H1 (cell line): ENCODE measurements around the gene ARL5C. TPM values are rescaled to one million over a fixed set of nuclear protein-coding genes. Genes with fewer than 3 reads are reported as not detected.

Source experiments
- CBX8 ChIP-seq: fragments of 300-800, 300-1000 bp; sonication (generic); IDR thresholded peaks from 2 replicates; pipeline ENCODE4 v1.7.1; 2016; ENCODE audit warnings: low read depth, low read length, borderline replicate concordance
- EP300 ChIP-seq, 2 experiments: IDR thresholded peaks; 1 replicate in 1 of 2; 2 replicates in 1 of 2; pipeline ENCODE4 v1.6.1; 2011 to 2012; ENCODE audit warnings: low read depth in 2 of 2, low read length in 2 of 2, mild to moderate bottlenecking in 2 of 2, borderline replicate concordance in 1 of 2, inconsistent platforms in 1 of 2, moderate library complexity in 1 of 2
- KDM4A ChIP-seq: IDR thresholded peaks from one replicate; pipeline ENCODE4 v1.7.1; 2012; ENCODE audit warnings: low read depth, mild to moderate bottlenecking, moderate library complexity, low read length, inconsistent platforms; ENCODE audit not compliant: severe bottlenecking
- PHF8 ChIP-seq: fragments of 200-600 bp; sonication (generic); conservative IDR thresholded peaks from 2 replicates; pipeline ENCODE4 v1.7.1; 2012; ENCODE audit warnings: low read depth, mild to moderate bottlenecking, inconsistent platforms, low read length, moderate library complexity
- SP2 ChIP-seq: IDR thresholded peaks from 2 replicates; pipeline ENCODE4 v1.6.1; 2012; ENCODE audit warnings: mild to moderate bottlenecking, low read length, inconsistent platforms
- TAF1 ChIP-seq: IDR thresholded peaks from 2 replicates; pipeline ENCODE4 v1.6.1; 2011; ENCODE audit warnings: mild to moderate bottlenecking, low read depth, low read length
- TAF7 ChIP-seq: optimal IDR thresholded peaks from 2 replicates; pipeline ENCODE3; 2011; ENCODE audit warnings: low read depth, mild to moderate bottlenecking, inconsistent platforms, low read length, moderate library complexity, borderline replicate concordance
- TBP ChIP-seq: IDR thresholded peaks from 2 replicates; pipeline ENCODE4 v1.6.1; 2011; ENCODE audit warnings: low read depth, low read length, improper control_type of control experiment
- TCF12 ChIP-seq: IDR thresholded peaks from 2 replicates; pipeline ENCODE4 v1.6.1; 2011; ENCODE audit warnings: low read depth, mild to moderate bottlenecking, low read length
- polyA plus RNA-seq, 7 experiments: library from polyadenylated mRNA; depleted of rRNA in 3 of 7; stranded (reverse) in 5 of 7; unstranded in 2 of 7; fragments of >200 nt in 5 of 7; fragments of 200-250 nt in 2 of 7; gene quantifications; 1 replicate in 5 of 7; 2 replicates in 1 of 7; 4 replicates in 1 of 7; pipeline versions ENCODE4 v1.2.1 to v1.2.3, GENCODE V29; 2011 to 2013; ENCODE audit warnings: missing spikeins in 2 of 7, mixed read lengths in 2 of 7
- total RNA-seq: library from RNA; stranded (reverse); fragmentation: NEBNext Ultra II Directional; extraction: Animal tissue kit (Norgen Biotek cat#: 25700); gene quantifications from 2 replicates; pipeline ENCODE4 v1.2.1, GENCODE V29; 2021
- TF ChIP-seq, protein P1 (sequence below): fragments of 300-600 bp; sonication (generic); IDR thresholded peaks from 2 replicates; pipeline ENCODE4 v1.7.1; 2012; ENCODE audit warnings: low read length, moderate library complexity, mild to moderate bottlenecking, inconsistent platforms; ENCODE audit not compliant: insufficient replicate concordance

Gene ARL5C
- total and polyA plus RNA-seq, 2 of the 8 experiments (the other 6 are each of a cell fraction or from before 2014, with no cell fraction given): not detected

DNA sequence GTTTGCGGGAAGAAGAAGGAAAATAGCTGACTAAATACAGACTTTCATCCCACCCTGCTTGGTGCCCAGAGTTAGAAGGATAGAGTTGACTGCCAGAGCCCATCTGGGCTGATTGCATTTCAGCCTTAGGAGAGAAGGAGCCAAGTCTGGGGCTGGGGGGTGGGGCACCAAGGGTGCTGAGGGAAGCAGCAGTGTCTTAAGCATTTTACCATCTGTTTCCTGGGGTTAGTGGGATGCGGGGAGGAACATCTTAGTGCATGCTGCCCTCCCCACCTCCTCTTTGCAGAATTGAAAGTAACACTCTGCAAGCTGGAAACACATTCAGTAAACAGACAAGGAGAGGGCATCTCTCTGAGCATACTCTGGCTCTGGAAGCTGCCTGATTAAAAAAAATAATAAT lies 1.5 kb upstream of the ARL5C start (continued):
- TF ChIP-seq, protein P1, sequence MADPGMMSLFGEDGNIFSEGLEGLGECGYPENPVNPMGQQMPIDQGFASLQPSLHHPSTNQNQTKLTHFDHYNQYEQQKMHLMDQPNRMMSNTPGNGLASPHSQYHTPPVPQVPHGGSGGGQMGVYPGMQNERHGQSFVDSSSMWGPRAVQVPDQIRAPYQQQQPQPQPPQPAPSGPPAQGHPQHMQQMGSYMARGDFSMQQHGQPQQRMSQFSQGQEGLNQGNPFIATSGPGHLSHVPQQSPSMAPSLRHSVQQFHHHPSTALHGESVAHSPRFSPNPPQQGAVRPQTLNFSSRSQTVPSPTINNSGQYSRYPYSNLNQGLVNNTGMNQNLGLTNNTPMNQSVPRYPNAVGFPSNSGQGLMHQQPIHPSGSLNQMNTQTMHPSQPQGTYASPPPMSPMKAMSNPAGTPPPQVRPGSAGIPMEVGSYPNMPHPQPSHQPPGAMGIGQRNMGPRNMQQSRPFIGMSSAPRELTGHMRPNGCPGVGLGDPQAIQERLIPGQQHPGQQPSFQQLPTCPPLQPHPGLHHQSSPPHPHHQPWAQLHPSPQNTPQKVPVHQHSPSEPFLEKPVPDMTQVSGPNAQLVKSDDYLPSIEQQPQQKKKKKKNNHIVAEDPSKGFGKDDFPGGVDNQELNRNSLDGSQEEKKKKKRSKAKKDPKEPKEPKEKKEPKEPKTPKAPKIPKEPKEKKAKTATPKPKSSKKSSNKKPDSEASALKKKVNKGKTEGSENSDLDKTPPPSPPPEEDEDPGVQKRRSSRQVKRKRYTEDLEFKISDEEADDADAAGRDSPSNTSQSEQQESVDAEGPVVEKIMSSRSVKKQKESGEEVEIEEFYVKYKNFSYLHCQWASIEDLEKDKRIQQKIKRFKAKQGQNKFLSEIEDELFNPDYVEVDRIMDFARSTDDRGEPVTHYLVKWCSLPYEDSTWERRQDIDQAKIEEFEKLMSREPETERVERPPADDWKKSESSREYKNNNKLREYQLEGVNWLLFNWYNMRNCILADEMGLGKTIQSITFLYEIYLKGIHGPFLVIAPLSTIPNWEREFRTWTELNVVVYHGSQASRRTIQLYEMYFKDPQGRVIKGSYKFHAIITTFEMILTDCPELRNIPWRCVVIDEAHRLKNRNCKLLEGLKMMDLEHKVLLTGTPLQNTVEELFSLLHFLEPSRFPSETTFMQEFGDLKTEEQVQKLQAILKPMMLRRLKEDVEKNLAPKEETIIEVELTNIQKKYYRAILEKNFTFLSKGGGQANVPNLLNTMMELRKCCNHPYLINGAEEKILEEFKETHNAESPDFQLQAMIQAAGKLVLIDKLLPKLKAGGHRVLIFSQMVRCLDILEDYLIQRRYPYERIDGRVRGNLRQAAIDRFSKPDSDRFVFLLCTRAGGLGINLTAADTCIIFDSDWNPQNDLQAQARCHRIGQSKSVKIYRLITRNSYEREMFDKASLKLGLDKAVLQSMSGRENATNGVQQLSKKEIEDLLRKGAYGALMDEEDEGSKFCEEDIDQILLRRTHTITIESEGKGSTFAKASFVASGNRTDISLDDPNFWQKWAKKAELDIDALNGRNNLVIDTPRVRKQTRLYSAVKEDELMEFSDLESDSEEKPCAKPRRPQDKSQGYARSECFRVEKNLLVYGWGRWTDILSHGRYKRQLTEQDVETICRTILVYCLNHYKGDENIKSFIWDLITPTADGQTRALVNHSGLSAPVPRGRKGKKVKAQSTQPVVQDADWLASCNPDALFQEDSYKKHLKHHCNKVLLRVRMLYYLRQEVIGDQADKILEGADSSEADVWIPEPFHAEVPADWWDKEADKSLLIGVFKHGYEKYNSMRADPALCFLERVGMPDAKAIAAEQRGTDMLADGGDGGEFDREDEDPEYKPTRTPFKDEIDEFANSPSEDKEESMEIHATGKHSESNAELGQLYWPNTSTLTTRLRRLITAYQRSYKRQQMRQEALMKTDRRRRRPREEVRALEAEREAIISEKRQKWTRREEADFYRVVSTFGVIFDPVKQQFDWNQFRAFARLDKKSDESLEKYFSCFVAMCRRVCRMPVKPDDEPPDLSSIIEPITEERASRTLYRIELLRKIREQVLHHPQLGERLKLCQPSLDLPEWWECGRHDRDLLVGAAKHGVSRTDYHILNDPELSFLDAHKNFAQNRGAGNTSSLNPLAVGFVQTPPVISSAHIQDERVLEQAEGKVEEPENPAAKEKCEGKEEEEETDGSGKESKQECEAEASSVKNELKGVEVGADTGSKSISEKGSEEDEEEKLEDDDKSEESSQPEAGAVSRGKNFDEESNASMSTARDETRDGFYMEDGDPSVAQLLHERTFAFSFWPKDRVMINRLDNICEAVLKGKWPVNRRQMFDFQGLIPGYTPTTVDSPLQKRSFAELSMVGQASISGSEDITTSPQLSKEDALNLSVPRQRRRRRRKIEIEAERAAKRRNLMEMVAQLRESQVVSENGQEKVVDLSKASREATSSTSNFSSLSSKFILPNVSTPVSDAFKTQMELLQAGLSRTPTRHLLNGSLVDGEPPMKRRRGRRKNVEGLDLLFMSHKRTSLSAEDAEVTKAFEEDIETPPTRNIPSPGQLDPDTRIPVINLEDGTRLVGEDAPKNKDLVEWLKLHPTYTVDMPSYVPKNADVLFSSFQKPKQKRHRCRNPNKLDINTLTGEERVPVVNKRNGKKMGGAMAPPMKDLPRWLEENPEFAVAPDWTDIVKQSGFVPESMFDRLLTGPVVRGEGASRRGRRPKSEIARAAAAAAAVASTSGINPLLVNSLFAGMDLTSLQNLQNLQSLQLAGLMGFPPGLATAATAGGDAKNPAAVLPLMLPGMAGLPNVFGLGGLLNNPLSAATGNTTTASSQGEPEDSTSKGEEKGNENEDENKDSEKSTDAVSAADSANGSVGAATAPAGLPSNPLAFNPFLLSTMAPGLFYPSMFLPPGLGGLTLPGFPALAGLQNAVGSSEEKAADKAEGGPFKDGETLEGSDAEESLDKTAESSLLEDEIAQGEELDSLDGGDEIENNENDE: no peak
- TF ChIP-seq TAF7 (no peak), CBX8 (no peak), TAF1 (no peak), EP300 (IDR thresholded peaks at IDR 0.05; ENCODE audit: borderline replicate concordance in 1 of 2, low read depth in 2 of 2, low read length in 2 of 2) (no peak), PHF8 (no peak), SP2 (no peak), TBP (no peak), TCF12 (no peak), KDM4A (no peak)
- TF ChIP-seq, all 59 proteins: peak for 0
